Measurements from ENCODE around the gene TMEM131L.
A peak's percentile ranks its signal among the peaks of the same experiment; 100 is the strongest.
"Not testable (repeated sequence)": the region's sequence is repeated elsewhere in the genome, so short reads cannot be mapped to it uniquely, and the experiment has no call there.

The TMEM131L gene

DNA sequence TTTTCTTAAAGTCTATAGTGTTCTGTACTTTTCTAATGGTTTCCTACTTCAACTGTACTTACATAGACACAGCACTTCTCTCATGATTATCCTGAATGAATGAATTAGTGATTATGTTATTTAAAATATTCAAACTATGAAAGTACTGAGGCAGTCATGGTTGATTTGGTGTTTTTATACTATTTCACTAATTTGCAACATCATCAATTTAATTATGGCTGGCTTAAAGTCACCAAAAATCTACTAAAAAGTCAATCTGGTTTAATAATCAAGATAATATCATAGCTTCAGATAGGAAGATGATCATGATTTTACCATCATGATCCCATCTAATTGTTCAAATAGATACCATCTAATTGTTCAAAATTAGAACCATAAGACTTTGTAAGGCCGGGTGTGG, 16.8 kb upstream of the TMEM131L start:
- DNase-seq: no peak

GRCh38 chr4:153450544-153450917, 15.6 kb upstream of the TMEM131L start:
- DNase-seq: no peak

DNA sequence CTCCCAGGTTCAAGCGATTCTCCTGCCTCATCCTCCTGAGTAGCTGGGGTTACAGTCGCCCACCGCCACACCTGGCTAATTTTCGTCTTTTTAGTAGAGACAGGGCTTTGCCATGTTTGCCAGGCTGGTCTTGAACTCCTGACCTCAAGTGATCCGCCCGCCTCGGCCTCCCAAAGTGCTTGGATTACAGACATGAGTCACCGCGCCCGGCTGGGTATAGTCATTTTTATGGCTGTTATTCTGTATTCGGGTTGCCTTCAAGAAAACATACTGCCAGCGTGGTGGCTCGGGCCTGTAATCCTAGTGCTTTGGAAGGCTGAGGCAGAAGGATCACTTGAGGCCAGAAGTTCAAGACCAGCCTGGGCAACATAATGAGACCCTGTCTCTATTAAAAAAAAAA, 15.0 kb upstream of the TMEM131L start:
- DNase-seq: not testable (repeated sequence)

DNA sequence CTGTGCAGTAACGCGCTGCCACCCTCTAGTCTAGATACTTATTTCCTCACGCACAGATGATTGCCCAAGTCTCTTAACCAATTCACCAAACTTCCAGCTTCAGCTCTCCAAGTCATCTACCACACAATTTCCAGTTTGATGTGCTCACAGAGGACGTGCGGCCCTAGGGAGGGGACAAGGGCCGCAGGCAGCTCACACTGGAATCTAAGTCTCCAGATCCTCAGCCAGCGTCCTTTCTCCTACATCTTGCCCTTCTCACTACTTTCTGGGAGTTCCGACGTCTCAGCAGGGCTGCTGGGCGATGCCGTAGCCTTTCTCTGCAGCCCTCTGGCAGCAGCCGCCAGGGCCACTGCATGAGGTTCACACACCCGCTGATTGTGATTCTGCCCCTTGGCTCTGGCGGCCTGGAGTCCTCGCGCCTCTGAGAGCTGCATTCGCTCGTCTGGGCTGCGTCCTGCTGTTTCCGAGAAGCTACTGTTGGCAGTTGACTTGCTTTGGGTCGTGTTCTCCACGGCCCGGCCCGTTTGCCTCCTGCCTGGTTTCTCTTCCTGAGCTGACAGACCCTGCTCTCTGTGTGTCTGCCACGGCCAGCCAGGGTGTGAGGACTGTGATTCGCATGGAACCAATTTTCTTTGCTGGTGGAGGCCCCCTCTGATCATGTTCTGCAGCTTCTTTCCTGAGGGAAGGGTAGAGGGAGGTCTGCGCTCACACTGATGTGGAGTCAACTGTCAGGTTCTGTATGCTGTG, 14.1 kb upstream of the TMEM131L start:
- DNase-seq: peak; percentile 51 to 75 (median 58)

- DNase-seq: no peak
Observed at GRCh38 chr4:153452658-153453378, 13.3 kb upstream of the TMEM131L start.

DNA sequence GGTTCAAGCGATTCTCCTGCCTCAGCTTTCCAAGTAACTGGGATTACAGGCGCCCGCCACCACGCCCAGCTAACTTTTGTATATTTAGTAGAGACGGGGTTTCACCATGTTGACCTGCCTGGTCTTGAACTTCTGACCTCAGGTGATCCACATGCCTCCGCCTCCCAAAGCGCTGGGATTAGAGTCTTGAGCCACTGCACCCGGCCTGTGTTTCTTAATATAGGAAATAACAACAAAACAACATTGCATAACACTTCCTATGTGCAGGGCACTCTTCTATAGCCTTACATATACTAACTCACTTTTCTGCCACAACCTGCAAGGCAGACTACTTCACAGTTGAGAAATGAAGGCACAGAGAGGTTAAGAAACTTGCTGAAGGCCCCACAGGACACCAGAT, 12.8 kb upstream of the TMEM131L start:
- DNase-seq: peak in 3 of 4 experiments; percentile 36 to 63 (median 47)

GRCh38 chr4:153458969-153459368, 7.2 kb upstream of the TMEM131L start:
- DNase-seq: peak in 3 of 4 experiments; percentile 25 to 42 (median 39)

DNA sequence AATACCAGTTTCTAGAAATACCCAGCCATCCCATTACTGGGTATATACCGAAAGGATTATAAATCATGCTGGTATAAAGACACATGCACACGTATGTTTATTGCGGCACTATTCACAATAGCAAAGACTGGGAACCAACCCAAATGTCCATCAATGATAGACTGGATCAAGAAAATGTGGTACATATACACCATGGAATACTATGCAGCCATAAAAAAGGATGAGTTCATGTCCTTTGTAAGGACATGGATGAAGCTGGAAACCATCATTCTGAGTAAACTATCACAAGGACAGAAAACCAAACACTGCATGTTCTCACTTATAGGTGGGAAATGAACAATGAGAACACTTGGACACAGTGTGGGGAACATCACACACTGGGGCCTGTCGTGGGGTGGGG, 4.6 kb upstream of the TMEM131L start:
- not testable (repeated sequence) for DNase-seq

- DNase-seq: no peak
Observed at GRCh38 chr4:153464068-153464467, 2.1 kb upstream of the TMEM131L start.

DNA sequence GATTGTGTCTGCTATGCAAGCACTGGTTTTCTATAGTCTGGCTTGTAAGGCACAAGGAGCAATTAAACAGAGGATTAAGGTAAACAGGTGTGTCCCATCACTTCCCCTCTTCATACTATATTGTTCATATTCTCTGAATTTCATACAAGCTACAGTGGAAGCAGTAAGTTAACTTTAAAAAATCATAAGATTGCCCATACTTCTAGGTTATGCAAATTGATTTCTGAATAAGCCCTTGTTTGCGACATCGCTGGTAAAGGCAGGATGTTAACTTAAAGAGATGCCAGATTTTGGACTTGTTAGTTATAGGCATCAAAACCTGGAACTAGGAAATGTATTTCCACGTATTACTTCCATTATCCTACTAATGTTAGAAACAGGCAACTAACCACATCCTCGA, 1.0 kb upstream of the TMEM131L start:
- peak in 2 of 4 experiments; percentile 27 to 34 for DNase-seq

DNA sequence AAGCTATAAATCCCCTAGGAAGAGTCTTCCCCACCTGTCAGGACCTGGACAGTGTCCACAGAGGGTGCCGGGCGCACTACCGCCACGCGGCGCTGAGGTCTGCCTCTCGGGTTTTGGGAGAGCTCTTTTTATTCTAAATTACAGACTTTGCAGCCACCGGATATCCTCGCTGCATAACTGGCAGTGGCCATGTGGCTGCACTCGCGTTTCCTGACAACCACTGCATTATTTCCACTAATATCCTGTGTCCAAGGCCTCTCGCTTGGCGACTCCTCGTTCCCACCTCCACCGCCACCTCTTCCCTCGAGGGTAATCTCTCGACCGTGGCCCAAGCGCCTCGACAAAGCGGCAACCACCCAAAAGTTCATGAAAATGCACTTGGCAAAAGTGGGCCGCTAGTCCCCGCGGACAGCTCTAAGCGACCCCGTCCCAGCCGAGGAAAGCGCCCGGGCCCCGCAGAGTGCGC, 512 bp upstream of the TMEM131L start:
- peak in 3 of 4 experiments; percentile 38 to 46 (median 43) for DNase-seq

DNA sequence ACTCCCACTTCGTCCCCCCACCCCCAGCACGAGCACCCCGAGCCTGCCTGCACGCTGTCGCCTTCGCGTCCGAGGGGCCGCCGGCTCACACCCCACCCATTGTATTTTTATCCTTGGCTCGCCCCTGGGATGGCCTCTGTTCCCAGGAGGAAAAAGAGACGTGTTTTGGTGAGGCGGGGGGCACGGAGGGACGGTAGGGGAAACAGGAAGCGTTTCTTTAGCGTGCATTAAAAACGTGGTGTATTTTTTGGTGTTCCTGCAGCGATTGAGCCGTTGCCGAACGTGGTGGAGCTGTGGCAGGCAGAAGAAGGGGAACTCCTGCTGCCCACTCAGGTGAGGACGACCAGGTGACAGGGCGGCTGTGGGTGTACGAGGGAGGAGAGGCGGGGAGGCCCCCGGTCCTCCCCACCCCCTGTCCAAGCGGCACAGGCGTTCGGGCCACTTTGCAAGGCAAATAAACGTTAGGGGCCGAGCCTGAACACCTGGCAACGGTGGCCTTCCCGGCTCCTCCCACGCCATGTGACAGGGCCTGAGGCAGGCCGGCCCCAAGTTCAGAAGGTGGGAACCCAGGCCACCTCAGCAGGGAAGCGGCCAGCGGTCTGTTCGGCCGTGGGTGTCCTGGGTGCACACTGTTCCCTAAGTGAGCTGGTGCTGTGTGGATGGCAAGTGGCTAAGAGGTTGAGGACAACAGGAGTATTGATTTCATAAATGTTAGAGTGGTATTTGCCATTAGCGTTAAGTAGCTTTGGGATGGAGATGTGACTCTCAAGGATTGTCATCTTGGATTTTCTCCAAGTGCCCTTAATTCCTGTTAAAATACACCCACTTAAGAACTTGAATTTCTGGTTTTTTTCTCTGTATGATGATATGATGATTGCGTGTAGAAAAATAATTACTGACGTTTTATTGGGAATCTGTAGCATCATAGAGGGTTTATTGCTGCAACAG, 1.1 kb downstream of the TMEM131L start:
- DNase-seq: peak in 3 of 4 experiments; percentile 39 to 57 (median 47)

GRCh38 chr4:153467897-153468262, 1.7 kb downstream of the TMEM131L start:
- DNase-seq: peak in 2 of 4 experiments; percentile 37 to 55

DNA sequence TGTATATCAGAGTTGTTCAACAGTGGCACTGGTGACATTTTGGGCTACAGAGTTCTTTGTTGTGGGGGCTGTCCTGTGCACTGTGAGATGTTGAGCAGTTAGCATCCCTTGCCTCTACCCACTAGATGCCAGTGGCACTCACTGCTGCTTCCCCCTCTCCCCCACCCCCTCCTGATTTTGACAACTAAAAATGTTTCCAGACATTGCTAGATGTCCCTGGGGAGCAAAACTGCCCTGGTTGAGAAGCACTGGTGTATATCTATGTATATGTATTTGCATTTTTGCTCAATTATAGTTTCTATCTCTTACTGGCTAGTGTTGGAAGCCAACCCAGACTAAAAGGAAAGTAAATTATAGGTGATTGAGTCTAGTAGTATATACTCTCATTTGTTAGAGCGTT, 2.4 kb downstream of the TMEM131L start:
- DNase-seq: no peak

DNA sequence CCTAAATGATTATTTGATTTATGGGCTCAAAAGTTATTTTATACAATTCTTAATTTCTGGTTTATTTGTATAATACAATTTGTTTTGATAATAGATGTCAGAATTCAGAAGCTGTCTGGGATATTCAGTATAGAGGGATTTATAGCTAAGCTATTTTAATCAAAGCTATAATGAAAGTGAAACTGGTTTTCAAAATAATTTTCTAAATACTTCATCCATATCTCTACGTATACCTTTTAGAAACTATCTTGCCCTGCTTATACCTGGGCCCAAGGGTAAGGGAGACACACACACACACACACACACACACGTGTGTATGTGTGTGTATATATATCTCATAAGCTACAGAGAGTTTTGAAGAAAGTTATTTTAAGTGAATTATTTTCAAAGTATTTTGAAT, 2.9 kb downstream of the TMEM131L start:
- no peak for DNase-seq

- DNase-seq: not testable (repeated sequence)
Observed at GRCh38 chr4:153471071-153471697, 5.0 kb downstream of the TMEM131L start.

GRCh38 chr4:153471698-153472093, 5.5 kb downstream of the TMEM131L start:
- DNase-seq: no peak

- peak in 3 of 4 experiments; percentile 23 to 43 (median 41) for DNase-seq
Observed at GRCh38 chr4:153472122-153473037, 6.2 kb downstream of the TMEM131L start.

DNA sequence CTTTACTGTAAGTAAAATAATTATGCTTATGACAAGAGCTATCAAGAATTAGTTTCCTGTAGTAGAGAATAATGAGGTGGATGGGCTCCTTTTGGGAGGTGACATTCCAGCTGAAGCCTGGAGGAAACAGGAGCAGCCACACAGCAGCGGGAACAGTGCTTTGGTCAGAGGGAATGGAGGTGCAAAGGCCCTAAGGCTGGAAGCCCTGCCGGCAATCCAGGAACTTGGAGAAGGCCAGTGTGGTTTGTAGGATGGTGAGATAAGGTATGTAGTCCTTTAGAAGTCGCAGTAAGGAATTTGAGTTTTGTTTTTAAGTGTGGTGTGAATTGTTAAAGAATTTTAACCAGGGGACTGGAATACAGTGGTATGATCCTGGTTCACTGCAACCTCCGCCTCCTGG, 8.1 kb downstream of the TMEM131L start:
- DNase-seq: no peak

- no peak for DNase-seq
Observed at GRCh38 chr4:153476829-153477574, 10.8 kb downstream of the TMEM131L start.

Data from suppressor macrophage (primary cell).